ENCODE data around the gene ZNF44.

DNA sequence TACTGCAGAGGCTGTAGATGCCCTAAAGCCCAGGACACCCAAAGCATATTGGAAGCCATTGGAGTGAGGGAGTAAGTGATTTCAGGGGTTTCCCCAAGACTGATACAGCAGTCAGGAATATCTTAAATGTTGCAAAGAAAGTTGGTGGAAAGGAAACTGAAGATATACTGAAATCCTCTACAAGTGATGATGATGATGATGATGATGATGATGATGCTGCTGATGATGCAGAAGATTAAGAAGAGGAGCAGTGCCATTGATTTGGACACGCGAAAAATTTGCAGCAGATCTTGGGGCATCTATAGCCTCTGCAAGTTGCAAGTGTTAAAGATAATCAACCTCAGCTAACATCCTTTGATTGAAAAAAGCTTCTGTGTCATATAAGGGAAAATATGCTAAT lies 23.8 kb downstream of the ZNF44 start:
- TF ChIP-seq, protein P1, sequence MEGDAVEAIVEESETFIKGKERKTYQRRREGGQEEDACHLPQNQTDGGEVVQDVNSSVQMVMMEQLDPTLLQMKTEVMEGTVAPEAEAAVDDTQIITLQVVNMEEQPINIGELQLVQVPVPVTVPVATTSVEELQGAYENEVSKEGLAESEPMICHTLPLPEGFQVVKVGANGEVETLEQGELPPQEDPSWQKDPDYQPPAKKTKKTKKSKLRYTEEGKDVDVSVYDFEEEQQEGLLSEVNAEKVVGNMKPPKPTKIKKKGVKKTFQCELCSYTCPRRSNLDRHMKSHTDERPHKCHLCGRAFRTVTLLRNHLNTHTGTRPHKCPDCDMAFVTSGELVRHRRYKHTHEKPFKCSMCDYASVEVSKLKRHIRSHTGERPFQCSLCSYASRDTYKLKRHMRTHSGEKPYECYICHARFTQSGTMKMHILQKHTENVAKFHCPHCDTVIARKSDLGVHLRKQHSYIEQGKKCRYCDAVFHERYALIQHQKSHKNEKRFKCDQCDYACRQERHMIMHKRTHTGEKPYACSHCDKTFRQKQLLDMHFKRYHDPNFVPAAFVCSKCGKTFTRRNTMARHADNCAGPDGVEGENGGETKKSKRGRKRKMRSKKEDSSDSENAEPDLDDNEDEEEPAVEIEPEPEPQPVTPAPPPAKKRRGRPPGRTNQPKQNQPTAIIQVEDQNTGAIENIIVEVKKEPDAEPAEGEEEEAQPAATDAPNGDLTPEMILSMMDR (CRISPR knock-in tag; IDR thresholded peaks at IDR 0.05): no peak
- TF ChIP-seq CC2D1A (CRISPR knock-in tag; IDR thresholded peaks at IDR 0.05): no peak
- TF ChIP-seq MYNN (CRISPR knock-in tag; IDR thresholded peaks at IDR 0.05; ENCODE audit: low read depth): no peak
- no peak for TF ChIP-seq MAFK (conservative IDR thresholded peaks at IDR 0.05 in 1 of 2, IDR thresholded peaks at IDR 0.05 in 1 of 2; ENCODE audit: low read length in 2 of 2)
- no peak for TF ChIP-seq CHD2 (IDR thresholded peaks at IDR 0.05; ENCODE audit: low read depth, low read length)
- no peak for TF ChIP-seq ZKSCAN1 (IDR thresholded peaks at IDR 0.05; ENCODE audit: low read length)
- TF ChIP-seq, protein P2, sequence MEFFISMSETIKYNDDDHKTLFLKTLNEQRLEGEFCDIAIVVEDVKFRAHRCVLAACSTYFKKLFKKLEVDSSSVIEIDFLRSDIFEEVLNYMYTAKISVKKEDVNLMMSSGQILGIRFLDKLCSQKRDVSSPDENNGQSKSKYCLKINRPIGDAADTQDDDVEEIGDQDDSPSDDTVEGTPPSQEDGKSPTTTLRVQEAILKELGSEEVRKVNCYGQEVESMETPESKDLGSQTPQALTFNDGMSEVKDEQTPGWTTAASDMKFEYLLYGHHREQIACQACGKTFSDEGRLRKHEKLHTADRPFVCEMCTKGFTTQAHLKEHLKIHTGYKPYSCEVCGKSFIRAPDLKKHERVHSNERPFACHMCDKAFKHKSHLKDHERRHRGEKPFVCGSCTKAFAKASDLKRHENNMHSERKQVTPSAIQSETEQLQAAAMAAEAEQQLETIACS (CRISPR knock-in tag; IDR thresholded peaks at IDR 0.05): no peak
- TF ChIP-seq, protein P3, sequence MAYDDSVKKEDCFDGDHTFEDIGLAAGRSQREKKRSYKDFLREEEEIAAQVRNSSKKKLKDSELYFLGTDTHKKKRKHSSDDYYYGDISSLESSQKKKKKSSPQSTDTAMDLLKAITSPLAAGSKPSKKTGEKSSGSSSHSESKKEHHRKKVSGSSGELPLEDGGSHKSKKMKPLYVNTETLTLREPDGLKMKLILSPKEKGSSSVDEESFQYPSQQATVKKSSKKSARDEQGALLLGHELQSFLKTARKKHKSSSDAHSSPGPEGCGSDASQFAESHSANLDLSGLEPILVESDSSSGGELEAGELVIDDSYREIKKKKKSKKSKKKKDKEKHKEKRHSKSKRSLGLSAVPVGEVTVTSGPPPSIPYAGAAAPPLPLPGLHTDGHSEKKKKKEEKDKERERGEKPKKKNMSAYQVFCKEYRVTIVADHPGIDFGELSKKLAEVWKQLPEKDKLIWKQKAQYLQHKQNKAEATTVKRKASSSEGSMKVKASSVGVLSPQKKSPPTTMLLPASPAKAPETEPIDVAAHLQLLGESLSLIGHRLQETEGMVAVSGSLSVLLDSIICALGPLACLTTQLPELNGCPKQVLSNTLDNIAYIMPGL (CRISPR knock-in tag; IDR thresholded peaks at IDR 0.05; ENCODE audit: borderline replicate concordance in 1 of 2, low read depth in 1 of 2): no peak

All from HepG2 (cell line).